Measurements from ENCODE around the gene PTPRM.

GRCh38 chr18:8046441-8046840 lies 479.3 kb downstream of the PTPRM start:
- TF ChIP-seq, protein P1, sequence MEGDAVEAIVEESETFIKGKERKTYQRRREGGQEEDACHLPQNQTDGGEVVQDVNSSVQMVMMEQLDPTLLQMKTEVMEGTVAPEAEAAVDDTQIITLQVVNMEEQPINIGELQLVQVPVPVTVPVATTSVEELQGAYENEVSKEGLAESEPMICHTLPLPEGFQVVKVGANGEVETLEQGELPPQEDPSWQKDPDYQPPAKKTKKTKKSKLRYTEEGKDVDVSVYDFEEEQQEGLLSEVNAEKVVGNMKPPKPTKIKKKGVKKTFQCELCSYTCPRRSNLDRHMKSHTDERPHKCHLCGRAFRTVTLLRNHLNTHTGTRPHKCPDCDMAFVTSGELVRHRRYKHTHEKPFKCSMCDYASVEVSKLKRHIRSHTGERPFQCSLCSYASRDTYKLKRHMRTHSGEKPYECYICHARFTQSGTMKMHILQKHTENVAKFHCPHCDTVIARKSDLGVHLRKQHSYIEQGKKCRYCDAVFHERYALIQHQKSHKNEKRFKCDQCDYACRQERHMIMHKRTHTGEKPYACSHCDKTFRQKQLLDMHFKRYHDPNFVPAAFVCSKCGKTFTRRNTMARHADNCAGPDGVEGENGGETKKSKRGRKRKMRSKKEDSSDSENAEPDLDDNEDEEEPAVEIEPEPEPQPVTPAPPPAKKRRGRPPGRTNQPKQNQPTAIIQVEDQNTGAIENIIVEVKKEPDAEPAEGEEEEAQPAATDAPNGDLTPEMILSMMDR (IDR thresholded peaks at IDR 0.05): no peak
- TF ChIP-seq POLR2A (IDR thresholded peaks at IDR 0.05): no peak
